Cardiac muscle cell (in vitro differentiated cells and primary cell): Measurements from ENCODE around the gene HEG1. TPM values are rescaled to one million over a fixed set of nuclear protein-coding genes. Genes with fewer than 3 reads are reported as not detected.

Experiments used
- DNase-seq, 2 donors: peaks; one replicate each; pipeline versions ENCODE4 v3.0.0 to v3.0.0-alpha.2; 2010 to 2017; ENCODE audit warnings: low read depth in 1 of 2, low spot score in 1 of 2
- H3K27ac ChIP-seq: fragments of 200-600 bp; sonication (generic); 2 replicates; pipeline ENCODE4 v1.5.1; 2016
- H3K27me3 ChIP-seq: fragments of 200-600 bp; sonication (generic); 2 replicates; pipeline ENCODE4 v1.6.0; 2016; ENCODE audit warnings: control low read depth
- H3K36me3 ChIP-seq: fragments of 200-600 bp; sonication (generic); 2 replicates; pipeline ENCODE4 v1.5.1; 2016; ENCODE audit warnings: control low read depth
- H3K4me1 ChIP-seq: fragments of 200-600 bp; sonication (generic); 2 replicates; pipeline ENCODE4 v1.8.1; 2017; ENCODE audit warnings: low read depth, mild to moderate bottlenecking, mixed run types
- H3K4me3 ChIP-seq: fragments of 200-600 bp; sonication (generic); 2 replicates; pipeline ENCODE4 v1.5.1; 2016; ENCODE audit warnings: mild to moderate bottlenecking
- H3K9me3 ChIP-seq: fragments of 200-600 bp; sonication (generic); 2 replicates; pipeline ENCODE4 v1.5.1; 2017; ENCODE audit warnings: low read depth, mild to moderate bottlenecking, control low read depth
- polyA plus RNA-seq: library from polyadenylated mRNA; unstranded; fragments of >200 nt; fragmentation: Nextera tagmentation; extraction: Ambion mirVana; gene quantifications from 2 replicates; pipeline ENCODE4 v1.2.1, GENCODE V29; 2016
- total RNA-seq: library from RNA; depleted of rRNA; stranded (reverse); fragments of >200 nt; gene quantifications from 2 replicates; pipeline ENCODE4 v1.2.3, GENCODE V29; 2016
- TF ChIP-seq, protein P1 (sequence below): IDR thresholded peaks from 2 replicates; pipeline ENCODE4 v1.5.1; 2012; ENCODE audit warnings: low read depth, mild to moderate bottlenecking, low read length

HEG1 gene
- total and polyA plus RNA-seq, 2 experiments from 2014 or later, result 17.4 to 42.7 TPM

DNA sequence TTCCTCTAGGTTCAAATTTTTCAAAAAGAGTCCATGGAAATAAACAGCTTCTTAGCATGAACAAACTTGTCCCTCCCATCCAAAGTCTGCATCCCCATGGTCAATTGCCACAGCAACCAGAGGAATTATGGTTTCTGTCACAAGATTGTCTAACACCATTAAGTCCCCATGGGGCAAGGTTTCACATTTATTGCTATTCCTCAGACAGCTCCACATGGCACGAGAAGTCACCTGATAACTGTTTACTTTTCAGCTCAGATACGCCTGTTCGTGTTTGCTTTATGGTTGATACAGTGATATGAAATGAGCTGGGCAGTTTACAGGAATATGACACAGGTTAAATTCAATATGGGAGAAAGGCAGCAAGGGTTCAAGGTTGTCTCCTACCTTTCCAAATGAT is 83.3 kb downstream of the HEG1 start:
- DNase-seq, result no peak
- Histone ChIP-seq H3K36me3 (peaks cover 37% of the 10 kb centered on the region), H3K27me3 (no peaks in the 10 kb centered on the region), H3K9me3 (no peaks in the 10 kb centered on the region), H3K4me3 (no peak overlapping the region), H3K4me1 (no peaks in the 10 kb centered on the region), H3K27ac (no peak overlapping the region)
- TF ChIP-seq, protein P1, sequence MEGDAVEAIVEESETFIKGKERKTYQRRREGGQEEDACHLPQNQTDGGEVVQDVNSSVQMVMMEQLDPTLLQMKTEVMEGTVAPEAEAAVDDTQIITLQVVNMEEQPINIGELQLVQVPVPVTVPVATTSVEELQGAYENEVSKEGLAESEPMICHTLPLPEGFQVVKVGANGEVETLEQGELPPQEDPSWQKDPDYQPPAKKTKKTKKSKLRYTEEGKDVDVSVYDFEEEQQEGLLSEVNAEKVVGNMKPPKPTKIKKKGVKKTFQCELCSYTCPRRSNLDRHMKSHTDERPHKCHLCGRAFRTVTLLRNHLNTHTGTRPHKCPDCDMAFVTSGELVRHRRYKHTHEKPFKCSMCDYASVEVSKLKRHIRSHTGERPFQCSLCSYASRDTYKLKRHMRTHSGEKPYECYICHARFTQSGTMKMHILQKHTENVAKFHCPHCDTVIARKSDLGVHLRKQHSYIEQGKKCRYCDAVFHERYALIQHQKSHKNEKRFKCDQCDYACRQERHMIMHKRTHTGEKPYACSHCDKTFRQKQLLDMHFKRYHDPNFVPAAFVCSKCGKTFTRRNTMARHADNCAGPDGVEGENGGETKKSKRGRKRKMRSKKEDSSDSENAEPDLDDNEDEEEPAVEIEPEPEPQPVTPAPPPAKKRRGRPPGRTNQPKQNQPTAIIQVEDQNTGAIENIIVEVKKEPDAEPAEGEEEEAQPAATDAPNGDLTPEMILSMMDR, result no peak

DNA sequence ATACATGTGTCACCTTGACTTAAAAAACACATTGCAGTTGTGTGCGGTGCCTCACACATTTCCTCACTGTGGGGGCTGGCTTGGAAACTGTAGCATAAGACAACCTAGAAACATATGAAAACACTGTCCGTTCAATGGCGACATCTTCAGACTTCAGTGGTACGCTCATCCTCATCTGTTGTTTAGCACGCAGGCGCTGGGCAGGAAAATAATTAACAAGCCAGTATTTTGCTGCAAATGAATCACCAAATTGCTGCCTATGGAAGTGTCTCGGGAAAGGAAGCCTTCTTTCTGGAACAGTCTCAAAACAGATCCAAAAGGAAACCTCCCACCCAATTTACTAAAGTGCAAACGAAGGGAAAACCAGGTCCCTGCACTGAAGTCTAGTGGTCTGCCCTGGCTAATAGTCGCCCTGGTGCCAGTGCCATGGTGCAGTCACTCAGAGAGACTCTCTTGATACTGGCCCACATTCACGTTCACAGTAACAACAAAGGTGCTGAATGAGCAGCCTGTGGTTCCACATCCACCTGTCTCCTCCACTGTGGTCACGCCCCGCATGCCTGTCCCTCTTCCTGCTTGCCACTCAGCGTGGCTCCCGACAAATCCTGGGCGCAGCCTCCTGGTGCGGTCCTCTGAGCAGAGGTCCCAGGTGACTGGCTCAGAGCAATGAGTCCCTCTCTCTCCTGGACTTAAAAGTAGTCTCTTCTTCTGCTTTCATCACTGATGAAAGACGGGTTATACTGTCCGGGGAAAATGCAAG is 85.7 kb downstream of the HEG1 start:
- H3K4me3 ChIP-seq, result no peak overlapping the region
- DNase-seq, result no peak
- H3K4me1 ChIP-seq, result no peaks in the 10 kb centered on the region
- no peak overlapping the region for H3K27ac ChIP-seq
- H3K27me3 ChIP-seq, result no peaks in the 10 kb centered on the region
- TF ChIP-seq, protein P1, result no peak
- no peaks in the 10 kb centered on the region for H3K9me3 ChIP-seq
- peaks cover 23% of the 10 kb centered on the region for H3K36me3 ChIP-seq

DNA sequence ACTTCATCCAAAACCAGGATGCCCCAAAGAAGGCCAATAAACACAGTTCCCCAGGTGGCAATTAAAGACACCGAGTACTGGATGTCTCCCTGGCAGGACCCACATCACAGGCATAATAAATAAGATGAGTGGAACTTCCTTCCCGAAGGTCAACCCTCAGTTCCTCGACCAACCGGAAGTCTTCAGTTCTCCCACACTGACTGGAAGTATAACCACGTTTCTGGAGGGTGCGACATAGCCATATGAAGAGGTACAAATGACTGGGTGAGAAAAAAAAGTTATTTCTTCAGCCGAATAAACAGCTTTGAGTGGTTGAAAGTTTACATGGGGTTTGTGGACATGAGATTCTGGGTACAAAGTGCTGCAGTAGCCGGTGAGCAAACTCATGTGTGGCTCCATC is 86.6 kb downstream of the HEG1 start:
- Histone ChIP-seq H3K4me3 (no peak overlapping the region), H3K9me3 (no peaks in the 10 kb centered on the region), H3K27ac (peak overlapping the region; percentile 1), H3K4me1 (no peaks in the 10 kb centered on the region), H3K27me3 (no peaks in the 10 kb centered on the region), H3K36me3 (peaks cover 23% of the 10 kb centered on the region)
- no peak for DNase-seq
- TF ChIP-seq, protein P1, result no peak

DNA sequence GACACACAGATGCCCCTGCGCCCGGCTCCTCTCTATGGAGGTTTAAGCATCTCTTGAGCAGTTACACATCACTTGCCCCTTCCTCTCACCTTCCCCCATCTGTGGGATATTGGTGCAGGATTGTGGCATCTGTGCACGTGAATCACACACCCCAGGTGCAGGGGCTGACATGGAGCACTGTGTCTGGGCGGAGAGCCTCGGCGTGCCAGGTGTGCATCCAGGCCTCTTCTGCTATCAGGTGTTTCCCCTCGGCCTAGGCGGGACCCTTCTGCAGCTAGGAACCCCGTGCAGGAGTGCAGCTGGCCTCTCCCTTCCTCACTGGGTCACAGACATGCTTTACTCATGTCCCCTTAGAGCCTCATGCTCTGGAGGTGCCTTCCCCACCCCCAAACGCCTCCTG is 87.8 kb downstream of the HEG1 start:
- no peak overlapping the region for H3K27ac ChIP-seq
- H3K9me3 ChIP-seq, result no peaks in the 10 kb centered on the region
- H3K36me3 ChIP-seq, result peaks cover 18% of the 10 kb centered on the region
- no peak overlapping the region for H3K4me3 ChIP-seq
- H3K27me3 ChIP-seq, result no peaks in the 10 kb centered on the region
- H3K4me1 ChIP-seq, result no peaks in the 10 kb centered on the region
- DNase-seq, result no peak
- TF ChIP-seq, protein P1, result no peak

DNA sequence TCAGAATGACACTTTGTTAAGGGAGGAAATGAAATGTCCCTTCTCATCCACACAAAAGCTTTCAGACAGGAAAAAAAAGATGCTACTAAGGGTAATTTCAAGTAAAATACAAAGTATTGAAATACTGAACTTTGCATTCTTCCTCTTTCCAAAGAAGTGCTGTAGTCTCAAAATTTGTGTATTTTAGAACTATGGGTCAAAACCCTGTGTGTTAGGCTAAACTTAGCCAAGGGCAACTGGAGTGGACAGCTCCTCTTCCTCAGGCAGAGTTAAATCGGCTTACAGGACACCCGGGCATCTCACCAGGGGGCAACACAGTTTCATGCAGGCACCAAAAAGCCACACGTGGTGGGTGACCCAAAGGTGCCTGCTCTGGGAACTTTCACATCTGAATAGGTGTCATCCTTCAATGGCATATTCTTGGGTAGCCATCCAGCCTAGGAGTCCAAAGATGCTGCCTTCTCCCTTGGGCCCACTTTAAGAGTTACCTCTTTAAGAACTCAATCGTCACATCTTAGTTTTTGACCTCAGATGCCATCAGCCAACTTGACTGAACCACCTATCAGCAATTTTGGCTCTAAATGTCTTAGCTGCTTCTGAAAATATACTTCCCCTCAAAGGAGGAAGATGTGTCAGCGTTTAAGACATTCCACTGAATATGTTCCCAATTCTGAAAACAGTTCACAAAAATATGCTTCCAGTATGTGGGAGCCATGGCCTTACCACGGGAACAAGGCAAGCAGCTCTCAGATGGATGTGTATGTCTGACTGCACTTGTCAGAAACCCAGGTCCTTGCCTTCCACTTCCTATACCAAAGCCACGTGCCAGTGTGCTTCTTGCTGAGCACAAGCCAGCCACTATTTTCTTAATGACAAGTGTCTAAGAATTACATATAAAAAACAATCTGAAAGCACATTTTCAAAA is 89.0 kb downstream of the HEG1 start:
- H3K36me3 ChIP-seq, result peaks cover 18% of the 10 kb centered on the region
- no peak overlapping the region for H3K27ac ChIP-seq
- H3K27me3 ChIP-seq, result no peaks in the 10 kb centered on the region
- DNase-seq, result no peak
- TF ChIP-seq, protein P1, result no peak
- H3K4me1 ChIP-seq, result no peaks in the 10 kb centered on the region
- no peak overlapping the region for H3K4me3 ChIP-seq
- H3K9me3 ChIP-seq, result no peaks in the 10 kb centered on the region
